Measurements from ENCODE around the gene PPP2CA. TPM values are rescaled to one million over a fixed set of nuclear protein-coding genes. Genes with fewer than 3 reads are reported as not detected.

The PPP2CA gene
- total and polyA plus RNA-seq, 9 of the 15 experiments (the other 6 are each of a cell fraction or from before 2014, with no cell fraction given) = 23.0 to 257 (median 109) TPM

DNA sequence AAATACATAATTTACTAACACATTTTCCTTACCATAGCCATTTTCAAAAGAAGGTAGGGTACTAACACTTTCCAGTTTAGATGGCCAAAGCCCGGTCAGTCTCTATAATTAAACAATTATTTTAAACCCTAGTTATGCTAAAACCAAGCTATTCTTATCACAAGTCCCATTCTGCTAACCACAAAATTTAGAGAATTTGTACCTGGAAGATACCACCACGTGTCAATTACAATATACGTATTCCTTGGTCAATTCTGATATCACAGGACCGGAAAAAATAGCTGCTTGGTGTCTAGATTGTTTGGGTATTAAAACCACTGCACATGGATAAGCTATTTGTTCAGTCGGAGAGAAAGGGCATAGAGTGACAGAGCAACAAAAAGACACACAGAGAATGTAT is 30.2 kb downstream of the PPP2CA start:
- H3K4me2 ChIP-seq (ENCODE audit: insufficient read depth, low read length) = no peak overlapping the region
- POLR2A ChIA-PET = interaction anchor here (0.7 to 2.5 kb wide), 6 partner anchors 10 to 27 kb away, joined by 3 to 8 read pairs (median 4); no protein-coding TSS in a partner anchor
- H3K79me2 ChIP-seq (ENCODE audit: control insufficient read depth, insufficient read depth, low read length) = no peaks in the 10 kb centered on the region
- H4K20me1 ChIP-seq (replicated peaks; ENCODE audit: control insufficient read depth, insufficient read depth, low read length) = no peaks in the 10 kb centered on the region; the same call in 1 of the 2 replicates
- no peak for DNase-seq (ENCODE audit: extremely low read depth in 1 of 4, low spot score in 3 of 4)
- BruUV-seq (replicated peaks) = no TSS peak
- WGBS (ENCODE audit: insufficient coverage, low coverage, missing lambda C conversion rate) = 46% methylated on average over 5 of the region's 5 CpGs
- CTCF ChIA-PET (ENCODE audit: low intra/inter-chr PET ratio) = interaction anchor here (1.0 kb wide), 1 partner anchor 94 kb away, joined by 3 read pairs; no protein-coding TSS in a partner anchor
- H3K9me3 ChIP-seq (replicated peaks; ENCODE audit: control insufficient read depth, insufficient read depth, low read depth, low read length) = no peaks in the 10 kb centered on the region
- no peak for FAIRE-seq
- in situ Hi-C loops (cut with MboI) = no loop called here
- no peak overlapping the region for H2AFZ ChIP-seq (ENCODE audit: low read depth, low read length)
- H3K27ac ChIP-seq (ENCODE audit: extremely low read depth, low read depth, low read length) = no peak overlapping the region
- no peak for ATAC-seq
- H3K9ac ChIP-seq (ENCODE audit: insufficient read depth in 1 of 2, low read depth in 2 of 2, low read length in 2 of 2) = no peak overlapping the region
- intact Hi-C loops (cut with micrococcal nuclease) = no loop called here
- TF ChIP-seq ZC3H11A (IDR thresholded peaks at IDR 0.05; ENCODE audit: low read depth, low read length) = no peak
- no peak for TF ChIP-seq RFX5 (IDR thresholded peaks at IDR 0.05; ENCODE audit: low read depth, low read length)
- TF ChIP-seq ZBTB8A (IDR thresholded peaks at IDR 0.05; ENCODE audit: partially characterized antibody) = no peak
- TF ChIP-seq, protein P1, sequence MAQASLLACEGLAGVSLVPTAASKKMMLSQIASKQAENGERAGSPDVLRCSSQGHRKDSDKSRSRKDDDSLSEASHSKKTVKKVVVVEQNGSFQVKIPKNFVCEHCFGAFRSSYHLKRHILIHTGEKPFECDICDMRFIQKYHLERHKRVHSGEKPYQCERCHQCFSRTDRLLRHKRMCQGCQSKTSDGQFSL (CRISPR knock-in tag; IDR thresholded peaks at IDR 0.05) = no peak
- TF ChIP-seq, protein P1 (tag; IDR thresholded peaks at IDR 0.05) = no peak
- no peak for TF ChIP-seq PTBP1 (IDR thresholded peaks at IDR 0.05; ENCODE audit: low read depth, low read length)
- TF ChIP-seq JUND (IDR thresholded peaks at IDR 0.05; ENCODE audit: borderline replicate concordance, low read depth, low read length) = no peak
- no peak for TF ChIP-seq JUND (tag; IDR thresholded peaks at IDR 0.05; ENCODE audit: borderline replicate concordance, low read depth, low read length)
- no peak for TF ChIP-seq FOXA1 (IDR thresholded peaks at IDR 0.05; ENCODE audit: borderline replicate concordance)
- no peak for TF ChIP-seq GATAD2A (IDR thresholded peaks at IDR 0.05)
- TF ChIP-seq, protein P2, sequence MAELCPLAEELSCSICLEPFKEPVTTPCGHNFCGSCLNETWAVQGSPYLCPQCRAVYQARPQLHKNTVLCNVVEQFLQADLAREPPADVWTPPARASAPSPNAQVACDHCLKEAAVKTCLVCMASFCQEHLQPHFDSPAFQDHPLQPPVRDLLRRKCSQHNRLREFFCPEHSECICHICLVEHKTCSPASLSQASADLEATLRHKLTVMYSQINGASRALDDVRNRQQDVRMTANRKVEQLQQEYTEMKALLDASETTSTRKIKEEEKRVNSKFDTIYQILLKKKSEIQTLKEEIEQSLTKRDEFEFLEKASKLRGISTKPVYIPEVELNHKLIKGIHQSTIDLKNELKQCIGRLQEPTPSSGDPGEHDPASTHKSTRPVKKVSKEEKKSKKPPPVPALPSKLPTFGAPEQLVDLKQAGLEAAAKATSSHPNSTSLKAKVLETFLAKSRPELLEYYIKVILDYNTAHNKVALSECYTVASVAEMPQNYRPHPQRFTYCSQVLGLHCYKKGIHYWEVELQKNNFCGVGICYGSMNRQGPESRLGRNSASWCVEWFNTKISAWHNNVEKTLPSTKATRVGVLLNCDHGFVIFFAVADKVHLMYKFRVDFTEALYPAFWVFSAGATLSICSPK (IDR thresholded peaks at IDR 0.05; ENCODE audit: borderline replicate concordance) = no peak
- no peak for TF ChIP-seq ZNF431 (CRISPR knock-in tag; IDR thresholded peaks at IDR 0.05)
- TF ChIP-seq SAP30 (IDR thresholded peaks at IDR 0.05; ENCODE audit: borderline replicate concordance, insufficient read depth, low read depth, low read length, poor library complexity, severe bottlenecking) = no peak
- no peak for TF ChIP-seq SREBF1 (IDR thresholded peaks at IDR 0.05; ENCODE audit: borderline replicate concordance, low read depth, low read length)
- TF ChIP-seq SAFB2 (IDR thresholded peaks at IDR 0.05; ENCODE audit: borderline replicate concordance, low read depth, low read length, severe bottlenecking) = no peak
- TF ChIP-seq SUPT5H (IDR thresholded peaks at IDR 0.05) = no peak
- no peaks in the 10 kb centered on the region for H3K4me1 ChIP-seq (replicated peaks in 1 of 2; ENCODE audit: control insufficient read depth in 2 of 2, insufficient read depth in 2 of 2, low read length in 2 of 2)
- no peaks in the 10 kb centered on the region for H3K9me1 ChIP-seq (ENCODE audit: control insufficient read depth, insufficient read depth, low read length)
- peaks cover 55% of the 10 kb centered on the region for H3K36me3 ChIP-seq (ENCODE audit: control insufficient read depth, insufficient read depth, low read length)
- H3K4me3 ChIP-seq = no peak overlapping the region
- no peaks in the 10 kb centered on the region for H3K27me3 ChIP-seq (ENCODE audit: control insufficient read depth in 2 of 2, insufficient read depth in 2 of 2, low read length in 2 of 2)

Measured in K562 (cell line).